Measurements from ENCODE around the gene SLIT1. TPM values are rescaled to one million over a fixed set of nuclear protein-coding genes. Genes with fewer than 3 reads are reported as not detected.

The SLIT1 gene
- polyA plus RNA-seq, 1 donor (not counting 4 experiments of a cell fraction or from before 2014, with no cell fraction given) = 0.01 TPM

- FAIRE-seq (no peak), DNase-seq (ENCODE audit: low read depth, low spot score) (no peak)
- Histone ChIP-seq H3K27ac (ENCODE audit: control insufficient read depth, insufficient read depth, low read length) (no peak overlapping the region), H3K4me2 (ENCODE audit: control insufficient read depth, extremely low read depth, insufficient read depth, low read depth, low read length) (no peak overlapping the region), H3K36me3 (ENCODE audit: control insufficient read depth in 2 of 2, extremely low read depth in 1 of 2, insufficient read depth in 2 of 2, low read length in 2 of 2) (no peaks in the 10 kb centered on the region), H2AFZ (ENCODE audit: control insufficient read depth, low read length) (no peak overlapping the region), H3K4me1 (ENCODE audit: control insufficient read depth, extremely low read depth, insufficient read depth, low read length) (peaks cover 5% of the 10 kb centered on the region), H3K9me1 (ENCODE audit: control insufficient read depth, extremely low read depth, insufficient read depth, low read length) (no peaks in the 10 kb centered on the region), H3K79me2 (ENCODE audit: control insufficient read depth, insufficient read depth, low read length) (no peaks in the 10 kb centered on the region), H4K20me1 (ENCODE audit: control insufficient read depth, extremely low read depth, insufficient read depth, low read length) (no peaks in the 10 kb centered on the region), H3K27me3 (ENCODE audit: control insufficient read depth, extremely low read depth, insufficient read depth, low read length) (peaks cover 14% of the 10 kb centered on the region), H3K4me3 (ENCODE audit: control insufficient read depth in 2 of 3, extremely low read depth in 1 of 3, insufficient read depth in 2 of 3, low read depth in 1 of 3, low read length in 3 of 3) (no peak overlapping the region), H3K9me3 (ENCODE audit: control insufficient read depth, low read depth, low read length) (no peaks in the 10 kb centered on the region), H3K9ac (ENCODE audit: control insufficient read depth, extremely low read depth, insufficient read depth, low read length) (no peak overlapping the region)
- TF ChIP-seq, protein P1, sequence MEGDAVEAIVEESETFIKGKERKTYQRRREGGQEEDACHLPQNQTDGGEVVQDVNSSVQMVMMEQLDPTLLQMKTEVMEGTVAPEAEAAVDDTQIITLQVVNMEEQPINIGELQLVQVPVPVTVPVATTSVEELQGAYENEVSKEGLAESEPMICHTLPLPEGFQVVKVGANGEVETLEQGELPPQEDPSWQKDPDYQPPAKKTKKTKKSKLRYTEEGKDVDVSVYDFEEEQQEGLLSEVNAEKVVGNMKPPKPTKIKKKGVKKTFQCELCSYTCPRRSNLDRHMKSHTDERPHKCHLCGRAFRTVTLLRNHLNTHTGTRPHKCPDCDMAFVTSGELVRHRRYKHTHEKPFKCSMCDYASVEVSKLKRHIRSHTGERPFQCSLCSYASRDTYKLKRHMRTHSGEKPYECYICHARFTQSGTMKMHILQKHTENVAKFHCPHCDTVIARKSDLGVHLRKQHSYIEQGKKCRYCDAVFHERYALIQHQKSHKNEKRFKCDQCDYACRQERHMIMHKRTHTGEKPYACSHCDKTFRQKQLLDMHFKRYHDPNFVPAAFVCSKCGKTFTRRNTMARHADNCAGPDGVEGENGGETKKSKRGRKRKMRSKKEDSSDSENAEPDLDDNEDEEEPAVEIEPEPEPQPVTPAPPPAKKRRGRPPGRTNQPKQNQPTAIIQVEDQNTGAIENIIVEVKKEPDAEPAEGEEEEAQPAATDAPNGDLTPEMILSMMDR (optimal IDR thresholded peaks at IDR 0.05 in 1 of 3, IDR thresholded peaks at IDR 0.05 in 1 of 3, conservative IDR thresholded peaks at IDR 0.05 in 1 of 3; ENCODE audit: extremely low read depth in 1 of 3, insufficient read depth in 2 of 3, low read length in 3 of 3) = no peak
- TF ChIP-seq EZH2 (IDR thresholded peaks at IDR 0.05; ENCODE audit: low read length) = no peak
- dilution Hi-C loops (cut with MboI; ENCODE audit: extremely low pct_ligation_motif_present, low sequenced_read_pairs) = no loop called here
Observed at GRCh38 chr10:97028832-97029178, 157.0 kb downstream of the SLIT1 start.

DNA sequence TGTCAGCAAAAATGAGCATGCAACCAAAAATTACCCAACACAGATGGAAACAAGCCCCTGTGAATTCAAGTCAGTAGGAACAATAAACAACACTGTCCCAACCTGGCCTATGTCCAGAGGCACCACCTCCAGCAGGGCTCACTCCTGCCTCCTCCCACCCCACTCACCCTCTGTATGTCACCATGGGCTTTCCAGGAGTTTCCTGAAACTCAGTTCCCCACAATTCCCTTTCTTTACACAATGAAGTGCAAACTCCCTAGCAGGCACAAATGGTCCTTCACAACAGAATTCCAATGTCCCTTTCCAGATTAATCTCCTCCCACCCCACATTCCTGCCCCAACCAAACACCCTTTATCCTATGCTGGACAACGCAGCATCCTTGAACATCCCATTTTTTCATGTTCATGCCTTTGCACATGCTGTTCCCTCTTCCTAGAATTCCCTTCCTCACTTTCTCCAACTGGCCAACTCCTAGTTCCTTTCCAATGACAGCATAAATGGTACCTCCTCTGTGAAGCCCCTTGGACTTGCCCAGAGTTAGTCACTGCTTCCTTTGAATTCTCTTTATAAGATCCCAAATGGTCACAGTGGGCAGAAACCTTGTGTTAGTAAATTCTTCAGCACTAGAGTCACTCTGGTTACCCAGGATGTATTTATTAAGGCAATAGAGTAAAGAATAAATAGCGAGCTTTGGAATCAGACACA lies 157.5 kb downstream of the SLIT1 start:
- dilution Hi-C loops (cut with MboI; ENCODE audit: extremely low pct_ligation_motif_present, low sequenced_read_pairs) = no loop called here
- Histone ChIP-seq H3K4me1 (ENCODE audit: control insufficient read depth, extremely low read depth, insufficient read depth, low read length) (peaks cover 6% of the 10 kb centered on the region), H2AFZ (ENCODE audit: control insufficient read depth, low read length) (no peak overlapping the region), H3K36me3 (ENCODE audit: control insufficient read depth in 2 of 2, extremely low read depth in 1 of 2, insufficient read depth in 2 of 2, low read length in 2 of 2) (no peaks in the 10 kb centered on the region), H3K27me3 (ENCODE audit: control insufficient read depth, extremely low read depth, insufficient read depth, low read length) (peaks cover 14% of the 10 kb centered on the region), H3K9ac (ENCODE audit: control insufficient read depth, extremely low read depth, insufficient read depth, low read length) (no peak overlapping the region), H3K9me1 (ENCODE audit: control insufficient read depth, extremely low read depth, insufficient read depth, low read length) (no peaks in the 10 kb centered on the region), H3K79me2 (ENCODE audit: control insufficient read depth, insufficient read depth, low read length) (no peaks in the 10 kb centered on the region), H3K27ac (ENCODE audit: control insufficient read depth, insufficient read depth, low read length) (no peak overlapping the region), H4K20me1 (ENCODE audit: control insufficient read depth, extremely low read depth, insufficient read depth, low read length) (no peaks in the 10 kb centered on the region), H3K4me3 (ENCODE audit: control insufficient read depth in 2 of 3, extremely low read depth in 1 of 3, insufficient read depth in 2 of 3, low read depth in 1 of 3, low read length in 3 of 3) (no peak overlapping the region), H3K4me2 (ENCODE audit: control insufficient read depth, extremely low read depth, insufficient read depth, low read depth, low read length) (no peak overlapping the region), H3K9me3 (ENCODE audit: control insufficient read depth, low read depth, low read length) (no peaks in the 10 kb centered on the region)
- FAIRE-seq (no peak), DNase-seq (ENCODE audit: low read depth, low spot score) (no peak)
- no peak for TF ChIP-seq EZH2 (IDR thresholded peaks at IDR 0.05; ENCODE audit: low read length)
- TF ChIP-seq, protein P1 (optimal IDR thresholded peaks at IDR 0.05 in 1 of 3, IDR thresholded peaks at IDR 0.05 in 1 of 3, conservative IDR thresholded peaks at IDR 0.05 in 1 of 3; ENCODE audit: extremely low read depth in 1 of 3, insufficient read depth in 2 of 3, low read length in 3 of 3) = no peak

Data from keratinocyte (primary cell).